SHP77 treated with DMSO at 0.1 percent for 48 hours (cell line): ENCODE results near the gene SPINDOC.
"Not testable (repeated sequence)": the region's sequence is repeated elsewhere in the genome, so short reads cannot be mapped to it uniquely, and the experiment has no call there.

Experiments used
- DNase-seq: peaks from one replicate; lab custom pipeline; 2025; lab: John Stamatoyannopoulos, UW

SPINDOC gene

DNA sequence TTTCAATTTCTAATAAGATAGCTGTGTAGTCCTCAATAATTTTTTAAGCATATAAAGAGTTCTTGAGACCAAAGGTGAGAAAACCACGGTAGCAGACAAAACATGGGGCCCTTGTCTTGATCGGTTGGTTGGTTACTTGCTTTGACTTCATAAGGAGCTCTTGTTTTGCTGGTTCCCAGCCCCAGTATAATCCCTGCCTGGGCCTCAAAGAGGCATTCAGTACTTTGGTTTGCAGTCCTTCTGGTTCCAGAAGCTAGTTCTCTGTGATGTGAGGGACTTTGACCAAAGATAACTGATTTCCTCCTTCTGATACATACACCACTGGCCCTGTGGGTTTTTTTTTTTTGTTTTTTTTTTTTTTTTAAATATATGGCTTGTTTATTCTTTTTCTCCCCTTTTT is 42.7 kb downstream of the SPINDOC start:
- DNase-seq, result no peak

DNA sequence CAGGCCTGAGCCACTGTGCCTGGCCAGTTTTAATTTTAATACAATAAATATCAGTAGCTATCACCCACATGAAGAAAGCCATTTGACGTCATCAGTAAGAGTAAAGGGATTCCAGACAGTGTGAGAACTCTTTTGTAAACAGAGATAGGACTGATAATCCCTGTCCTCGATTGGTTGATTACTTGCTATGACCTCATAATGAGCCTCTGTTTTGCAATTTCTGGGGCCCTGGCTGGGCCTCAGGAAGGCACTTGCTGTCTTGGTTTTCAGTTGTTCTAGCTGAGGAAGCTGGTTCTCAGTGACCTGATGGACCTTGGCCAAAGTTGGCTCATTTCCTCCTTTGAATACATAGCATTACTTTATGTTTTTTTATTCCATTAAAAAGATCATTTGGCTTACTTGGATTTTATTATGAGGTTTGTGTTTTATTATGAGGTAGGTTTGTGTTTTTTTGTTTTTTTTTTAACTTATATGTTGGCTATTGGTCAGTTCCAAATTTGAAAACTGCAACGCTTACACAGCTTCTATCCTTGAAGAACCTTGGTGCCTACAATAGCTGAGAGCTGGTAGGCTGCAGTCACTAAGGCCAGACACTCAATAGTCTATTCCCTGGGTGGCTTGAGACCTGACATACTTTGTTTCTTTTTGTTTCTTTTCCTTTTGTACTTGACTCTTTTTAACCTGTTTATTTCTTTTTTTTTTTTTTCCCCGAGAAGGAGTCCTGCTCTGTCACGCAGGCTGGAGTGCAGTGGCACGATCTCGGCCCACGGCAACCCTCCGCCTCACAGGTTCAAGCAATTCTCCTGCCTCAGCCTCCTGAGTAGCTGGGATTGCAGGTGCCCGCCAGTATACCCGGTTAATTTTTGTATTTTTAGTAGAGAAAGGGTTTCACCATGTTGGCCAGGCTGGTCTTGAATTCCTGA is 45.6 kb downstream of the SPINDOC start:
- DNase-seq, result no peak

DNA sequence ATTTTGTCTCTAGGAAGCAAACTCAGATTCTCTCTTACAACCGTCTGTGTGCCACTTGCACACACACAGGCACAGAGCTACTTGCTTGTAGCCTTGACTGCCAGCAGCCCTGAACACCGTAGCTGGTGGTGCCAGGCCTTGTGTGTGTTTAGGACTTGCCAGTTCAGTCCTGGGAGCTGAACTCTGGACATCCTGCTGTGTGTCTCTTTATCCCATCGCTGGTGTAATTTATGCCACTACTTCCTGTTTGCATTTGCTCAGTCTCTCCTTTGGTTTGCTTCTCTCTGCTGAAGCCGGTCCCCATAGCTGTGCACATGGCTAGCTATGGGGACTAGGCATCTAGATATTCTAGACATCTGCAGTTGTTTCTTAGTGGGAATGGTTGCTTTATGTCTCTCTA is 49.7 kb downstream of the SPINDOC start:
- DNase-seq, result no peak

DNA sequence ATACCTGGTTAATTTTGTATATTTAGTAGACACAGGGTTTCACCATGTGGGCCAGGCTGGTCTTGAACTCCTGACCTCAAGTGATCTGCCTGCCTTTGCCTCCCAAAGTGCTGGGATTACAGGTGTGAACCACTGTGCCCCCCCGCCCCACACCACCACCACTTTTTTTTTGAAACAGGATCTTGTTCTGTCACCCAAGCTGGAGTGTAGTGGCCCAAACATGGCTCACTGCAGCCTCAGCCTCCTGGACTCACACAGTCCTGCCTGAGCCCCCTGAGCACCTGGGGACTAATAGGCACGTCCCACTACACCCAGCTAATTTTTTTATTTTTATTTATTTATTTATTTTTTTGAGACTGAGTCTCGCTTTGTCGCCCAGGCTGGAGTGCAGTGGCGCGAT is 50.4 kb downstream of the SPINDOC start:
- not testable (repeated sequence) for DNase-seq

DNA sequence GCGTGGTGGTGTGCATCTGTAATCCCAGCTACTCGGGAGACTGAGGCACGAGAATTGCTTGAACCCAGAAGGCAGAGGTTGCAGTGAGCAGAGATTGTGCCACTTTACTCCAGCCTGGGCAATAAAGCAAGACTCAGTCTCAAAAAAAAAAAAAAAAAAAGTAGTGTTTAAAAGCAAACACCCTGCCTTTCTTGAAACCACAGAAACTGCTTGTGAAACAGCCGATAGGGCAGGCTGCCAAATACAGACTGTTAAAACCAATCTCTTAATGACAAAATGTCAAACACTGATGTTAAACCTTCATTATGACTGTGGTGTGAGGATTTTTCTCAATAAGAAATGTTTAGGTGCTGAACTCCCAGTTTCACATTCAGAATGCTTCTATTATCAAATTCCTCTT is 53.0 kb downstream of the SPINDOC start:
- no peak for DNase-seq

DNA sequence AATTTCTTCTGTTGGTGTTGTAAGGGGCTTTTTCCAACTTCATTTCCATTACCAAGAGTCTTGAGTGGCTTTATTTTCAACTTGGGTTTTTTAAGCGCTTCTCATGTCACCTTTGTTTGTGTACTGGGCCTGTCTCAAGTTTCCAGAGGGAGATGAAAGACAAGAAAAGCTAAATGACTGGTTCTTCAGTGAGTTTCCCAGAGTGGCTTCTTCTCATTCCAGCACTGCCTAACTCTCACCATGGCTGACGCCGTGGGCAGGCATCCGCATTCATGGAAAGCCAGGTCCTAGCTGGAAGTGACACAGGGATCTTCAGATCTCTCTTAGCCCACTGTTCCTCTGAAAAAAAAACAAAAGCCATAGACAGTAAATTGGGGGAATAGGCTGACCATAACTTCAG is 54.3 kb downstream of the SPINDOC start:
- DNase-seq, result no peak

DNA sequence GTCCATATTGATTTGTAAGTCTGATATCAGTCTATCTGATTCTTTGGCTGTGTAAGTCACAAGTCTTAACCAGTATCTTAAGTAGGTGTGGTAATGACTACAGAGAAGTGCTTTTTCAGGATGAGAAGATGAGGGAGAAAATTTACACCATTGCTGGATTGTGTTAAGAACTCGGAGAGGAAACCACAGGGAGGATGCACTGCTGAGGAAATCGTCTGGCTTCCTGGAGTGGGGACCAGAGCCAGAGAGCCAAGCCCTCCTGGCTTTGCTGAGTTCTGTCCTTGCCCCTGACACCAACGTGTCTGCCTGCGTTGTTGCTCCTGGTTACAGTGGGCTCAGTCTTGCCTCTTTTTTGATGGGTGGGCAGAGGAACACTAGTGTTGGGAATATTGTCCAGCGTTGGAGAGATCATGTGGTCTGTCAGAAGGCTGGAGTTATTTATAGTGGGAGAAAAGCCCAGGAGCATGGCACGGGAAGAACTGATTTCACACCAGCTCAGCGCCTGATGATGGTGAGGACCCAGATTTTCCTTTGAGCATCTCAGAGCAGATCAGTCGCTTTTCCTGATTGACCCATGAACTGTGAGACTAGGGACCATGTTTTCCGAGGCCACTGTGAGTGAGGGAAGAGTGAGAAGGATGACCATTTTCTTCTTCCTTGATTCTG is 55.3 kb downstream of the SPINDOC start:
- no peak for DNase-seq

DNA sequence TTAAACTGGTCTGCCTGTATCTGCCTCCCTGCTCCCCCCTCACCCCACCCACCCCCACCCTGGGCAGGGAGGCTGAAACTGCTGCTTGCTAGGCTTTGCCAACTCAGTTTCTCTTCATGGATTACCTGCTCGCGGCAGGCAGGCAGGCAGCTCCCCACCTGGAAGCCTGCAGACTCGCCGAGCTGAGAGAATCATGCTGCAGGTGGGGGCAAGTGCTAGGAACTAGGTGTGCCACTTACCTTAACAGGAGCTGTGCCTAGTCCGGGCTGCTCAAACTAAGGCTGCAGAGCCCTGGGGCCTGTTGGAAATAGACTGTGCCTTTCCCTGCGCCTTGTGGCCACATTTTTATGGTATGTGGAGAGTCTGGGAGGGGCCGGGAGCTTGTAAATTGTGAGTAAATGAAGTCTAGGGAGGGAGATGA is 55.9 kb downstream of the SPINDOC start:
- no peak for DNase-seq

DNA sequence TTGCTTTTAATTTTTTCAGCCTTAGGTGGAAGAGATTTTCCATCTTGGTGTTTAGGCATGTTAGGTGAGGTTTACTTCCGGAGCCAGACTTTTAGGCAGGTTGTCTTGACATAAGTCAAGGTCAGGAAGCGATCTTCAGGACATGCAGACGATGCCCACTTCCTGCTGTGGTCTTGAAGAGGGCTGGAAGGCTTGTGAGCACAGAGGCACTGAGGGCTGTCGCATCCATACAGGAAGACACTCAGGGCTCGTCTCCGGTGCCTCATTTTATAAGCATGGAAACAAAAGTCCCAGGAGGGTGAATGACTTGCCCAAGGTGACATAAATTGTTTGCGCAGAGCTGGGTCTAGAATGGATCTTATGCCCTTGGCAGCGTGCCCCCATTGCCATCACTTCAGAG is 56.4 kb downstream of the SPINDOC start:
- DNase-seq, result no peak

DNA sequence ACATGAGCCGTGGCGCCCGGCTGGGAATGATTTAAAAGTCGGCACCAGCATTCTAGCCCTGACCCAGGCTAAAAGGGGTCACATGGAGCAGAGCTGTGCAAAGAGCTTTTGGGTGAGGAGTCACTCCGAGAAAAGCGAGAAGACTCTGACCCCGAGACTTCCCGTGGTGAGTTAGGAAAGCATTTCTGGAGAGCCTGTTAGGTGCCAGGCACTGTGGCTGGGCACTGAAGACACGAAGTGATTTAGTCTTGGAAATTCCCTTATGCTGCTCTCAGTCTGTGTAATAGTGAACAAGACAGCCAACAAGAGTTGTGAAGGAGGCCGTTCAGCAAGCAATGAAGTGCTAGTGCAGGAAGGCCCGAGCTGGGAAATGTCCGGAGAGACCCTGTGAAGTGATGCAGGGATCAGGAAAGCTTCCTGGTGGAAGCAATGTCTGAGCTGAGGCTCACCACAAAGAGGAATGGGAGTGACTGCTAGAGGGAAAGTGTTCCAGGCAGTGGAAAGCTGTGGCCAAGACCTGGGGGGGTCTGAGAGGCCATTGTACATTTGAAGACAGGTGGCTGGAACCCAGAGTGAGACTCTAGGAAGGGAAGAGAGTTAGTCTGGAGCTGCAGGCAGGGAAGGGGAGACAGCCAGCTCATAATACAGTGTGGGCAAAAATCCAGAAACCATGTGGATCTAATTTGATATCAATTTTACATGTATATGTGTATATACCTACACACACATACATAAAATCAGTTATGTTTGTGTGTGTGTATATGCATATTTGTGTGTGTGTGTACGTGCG is 57.3 kb downstream of the SPINDOC start:
- DNase-seq, result no peak

DNA sequence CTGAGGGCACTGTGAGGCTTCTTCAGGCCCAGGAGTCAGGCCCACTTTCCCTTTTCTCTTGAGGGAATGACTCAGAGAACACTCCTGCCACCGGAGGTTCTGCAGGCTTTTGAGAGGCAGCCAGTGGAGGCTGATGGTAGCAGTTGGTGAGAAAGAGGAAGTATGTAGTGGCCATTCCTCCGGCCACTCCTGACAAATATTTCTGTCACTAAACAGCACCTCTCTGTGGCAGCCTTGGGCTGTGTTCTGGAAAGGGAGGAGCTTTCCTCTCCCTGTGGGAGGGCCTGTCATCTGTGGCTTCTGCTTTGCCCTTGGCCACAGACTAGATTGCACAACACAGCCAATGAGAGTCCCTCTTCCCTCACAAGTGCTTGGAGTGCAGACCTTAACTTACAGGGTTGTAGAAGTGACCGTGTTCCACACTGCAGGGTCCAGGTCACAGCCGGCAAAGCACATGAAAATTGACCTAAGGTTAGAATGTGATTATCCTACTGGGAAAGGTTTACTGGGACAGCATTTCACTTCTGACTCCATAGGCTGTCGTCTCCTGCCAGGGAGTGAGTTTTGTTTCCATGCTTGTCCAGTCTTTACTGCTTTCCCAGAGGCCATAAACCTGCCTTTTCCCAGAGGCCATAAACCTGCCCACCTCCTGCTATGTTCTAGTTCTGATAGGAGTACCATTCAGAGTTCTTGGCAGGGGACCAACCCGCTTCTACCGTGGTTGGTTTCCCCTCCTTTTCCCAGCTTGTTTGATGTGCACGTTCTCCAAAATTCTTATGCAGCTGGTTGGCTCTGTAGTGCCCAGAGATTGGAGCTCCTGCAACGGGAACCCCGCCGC is 58.9 kb downstream of the SPINDOC start:
- peak; percentile 8 for DNase-seq

DNA sequence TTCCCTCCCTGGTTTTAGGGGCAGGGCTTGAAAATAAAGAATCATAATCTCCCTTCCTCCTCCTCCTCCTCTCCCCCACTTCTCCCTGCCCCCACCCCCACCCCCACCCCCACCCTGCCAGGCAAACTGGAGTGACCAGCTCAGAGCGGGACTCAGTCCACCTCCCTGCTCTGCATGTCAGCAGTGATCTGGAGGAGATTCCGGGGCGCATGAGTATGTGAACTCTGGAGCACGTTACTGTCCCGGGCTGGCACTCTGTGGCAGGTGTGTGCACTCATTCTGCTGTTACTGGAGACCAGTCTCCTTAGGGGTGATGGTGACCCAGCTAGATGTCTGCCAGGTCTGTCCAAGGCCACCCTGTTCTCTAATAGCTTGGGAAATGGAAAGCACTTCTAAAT is 59.5 kb downstream of the SPINDOC start:
- DNase-seq, result no peak

DNA sequence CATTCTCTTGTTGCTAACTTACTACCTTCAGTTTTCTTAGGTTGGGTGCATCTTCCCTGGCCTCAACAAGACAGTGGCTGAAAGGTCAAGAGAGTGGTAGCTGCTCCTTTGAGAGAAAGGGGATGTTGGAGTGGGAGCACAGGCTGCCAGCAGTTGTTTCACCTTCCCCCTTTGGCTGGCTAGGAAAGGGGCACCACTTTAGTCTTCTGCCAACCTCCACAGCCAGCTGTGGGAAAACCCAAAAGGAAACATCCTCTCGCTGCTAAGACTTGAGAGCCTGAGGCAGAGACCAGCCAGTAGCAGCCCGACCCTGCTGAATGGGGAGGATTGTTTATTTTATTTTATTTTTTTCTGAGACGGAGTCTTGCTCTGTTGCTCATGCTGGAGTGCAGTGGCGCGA is 60.1 kb downstream of the SPINDOC start:
- DNase-seq, result no peak

DNA sequence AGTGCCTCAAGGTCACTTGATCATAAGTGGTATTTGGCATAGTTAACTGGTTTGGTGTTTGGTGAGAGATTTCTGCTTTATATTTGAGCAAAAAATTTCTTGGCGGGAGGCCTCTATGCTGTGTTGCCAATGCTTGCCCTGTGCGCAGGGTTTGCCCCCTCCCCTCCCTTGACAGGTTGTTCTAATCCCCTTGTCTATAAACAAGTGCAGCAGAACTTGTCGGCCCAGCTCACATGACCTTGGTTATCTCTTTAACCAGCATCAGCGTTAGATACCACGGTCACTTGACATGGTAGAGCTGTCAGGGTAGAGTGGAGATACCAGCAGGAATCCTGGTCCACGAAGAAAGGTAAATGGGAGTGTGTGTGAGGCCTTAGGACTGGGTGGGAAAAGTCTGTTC is 61.3 kb downstream of the SPINDOC start:
- DNase-seq, result no peak

DNA sequence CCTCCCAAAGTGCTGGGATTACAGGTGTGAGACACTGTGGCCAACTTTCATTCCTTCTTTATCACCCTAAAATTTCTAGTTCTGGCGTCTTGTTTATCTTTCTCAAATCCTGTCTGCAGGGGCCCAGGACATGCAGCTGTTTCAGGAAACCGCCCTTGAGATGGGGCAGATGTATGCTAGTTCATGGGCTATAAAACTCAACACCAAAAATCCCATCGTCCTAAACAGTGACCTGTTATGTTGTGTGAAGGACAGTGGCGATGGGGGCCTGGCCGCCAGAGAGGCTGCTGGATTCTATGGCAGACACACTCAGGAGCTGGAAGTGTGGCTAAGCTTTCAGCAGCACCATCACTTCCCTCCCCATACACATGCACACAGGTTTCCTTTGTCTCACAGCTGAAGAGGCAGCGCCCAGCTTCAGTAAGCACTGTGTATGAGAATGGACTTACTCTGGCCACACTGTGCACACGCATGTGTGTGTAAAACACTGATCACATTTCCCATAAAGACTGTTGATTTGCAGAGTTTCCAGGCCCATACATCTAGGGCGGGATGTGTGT is 62.3 kb downstream of the SPINDOC start:
- no peak for DNase-seq

DNA sequence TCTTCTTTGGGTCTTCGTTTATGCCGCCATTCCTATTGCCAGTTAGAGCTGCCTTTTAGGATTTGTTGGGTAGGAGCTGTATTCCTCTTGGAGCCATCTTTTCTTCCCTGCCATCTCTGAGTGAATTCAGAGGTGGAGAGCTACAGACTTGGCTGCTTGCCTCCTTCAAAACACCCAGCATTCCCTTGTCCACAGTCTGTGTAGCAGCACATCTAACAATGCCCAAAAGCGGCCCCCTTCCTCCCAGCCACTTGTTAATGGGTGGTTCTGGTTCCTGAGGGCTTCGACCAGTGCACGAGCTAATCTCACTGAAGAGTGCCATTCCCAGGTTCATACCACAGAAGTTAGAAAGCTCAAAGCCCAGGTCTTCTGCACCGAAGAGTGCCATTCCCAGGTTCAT is 63.4 kb downstream of the SPINDOC start:
- DNase-seq, result no peak
